CD1c-positive myeloid dendritic cell (primary cell): ENCODE measurements around the gene SPSB3.

Experiments used
- DNase-seq: peaks from one replicate; pipeline ENCODE4 v3.0.0-alpha.2; 2016; ENCODE audit errors: extremely low spot score

The SPSB3 gene

DNA sequence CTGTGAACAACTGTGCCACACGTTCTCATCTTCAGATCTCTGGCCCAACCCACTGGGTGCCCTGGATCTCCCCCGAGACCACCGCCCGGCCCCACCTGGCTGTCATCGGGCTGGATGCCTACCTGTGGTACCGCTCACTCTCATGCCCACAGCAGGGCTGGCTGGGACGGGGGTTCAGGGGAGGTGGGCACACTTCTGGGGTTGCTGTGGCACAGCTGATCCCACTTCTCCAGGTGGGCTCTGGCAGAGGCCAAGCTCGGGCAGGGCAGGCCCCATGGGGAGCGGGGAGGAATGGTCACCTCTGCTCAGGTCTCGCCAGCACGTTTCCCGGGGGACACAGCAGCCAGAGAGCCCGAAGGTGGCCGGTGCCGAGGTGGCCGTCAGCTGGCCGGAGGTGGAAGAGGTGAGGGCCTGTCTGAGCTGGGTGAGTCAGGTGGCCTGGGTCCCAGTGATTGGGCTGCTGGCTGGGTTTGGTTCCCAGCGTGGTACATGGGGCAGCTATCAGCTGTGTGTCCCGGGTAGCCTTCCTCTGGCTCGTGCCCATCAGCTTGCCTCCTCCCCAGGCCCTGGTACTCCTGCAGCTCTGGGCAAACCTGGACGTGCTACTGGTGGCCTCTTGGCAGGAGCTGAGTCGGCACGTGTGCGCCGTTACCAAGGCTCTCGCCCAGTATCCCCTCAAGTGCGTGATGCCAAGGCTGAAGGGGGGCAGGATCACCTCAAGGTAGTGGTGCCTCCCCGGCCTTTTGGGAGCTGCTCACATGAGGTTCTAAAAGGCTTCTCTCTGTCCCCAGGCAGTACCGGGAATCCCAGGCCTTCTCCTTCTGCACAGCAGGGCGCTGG is 7.1 kb downstream of the SPSB3 start:
- no peak for DNase-seq

DNA sequence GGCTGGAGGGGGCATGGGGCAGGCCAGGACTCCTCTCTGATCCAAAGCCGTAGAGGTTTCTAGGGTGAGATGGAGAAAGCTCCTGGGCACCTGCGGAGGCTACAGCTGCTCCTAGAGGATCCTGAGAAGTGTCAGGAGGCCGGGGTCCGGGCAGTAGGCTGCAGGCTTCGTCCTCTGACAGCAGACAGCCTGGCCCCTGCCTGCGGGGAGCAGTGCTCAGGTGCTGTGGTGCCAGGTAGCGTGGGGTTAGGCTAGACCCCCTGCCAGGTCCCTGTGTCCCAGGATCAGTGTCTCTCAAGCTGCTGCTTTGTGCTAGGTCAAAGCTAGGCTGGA is 8.0 kb downstream of the SPSB3 start:
- no peak for DNase-seq

DNA sequence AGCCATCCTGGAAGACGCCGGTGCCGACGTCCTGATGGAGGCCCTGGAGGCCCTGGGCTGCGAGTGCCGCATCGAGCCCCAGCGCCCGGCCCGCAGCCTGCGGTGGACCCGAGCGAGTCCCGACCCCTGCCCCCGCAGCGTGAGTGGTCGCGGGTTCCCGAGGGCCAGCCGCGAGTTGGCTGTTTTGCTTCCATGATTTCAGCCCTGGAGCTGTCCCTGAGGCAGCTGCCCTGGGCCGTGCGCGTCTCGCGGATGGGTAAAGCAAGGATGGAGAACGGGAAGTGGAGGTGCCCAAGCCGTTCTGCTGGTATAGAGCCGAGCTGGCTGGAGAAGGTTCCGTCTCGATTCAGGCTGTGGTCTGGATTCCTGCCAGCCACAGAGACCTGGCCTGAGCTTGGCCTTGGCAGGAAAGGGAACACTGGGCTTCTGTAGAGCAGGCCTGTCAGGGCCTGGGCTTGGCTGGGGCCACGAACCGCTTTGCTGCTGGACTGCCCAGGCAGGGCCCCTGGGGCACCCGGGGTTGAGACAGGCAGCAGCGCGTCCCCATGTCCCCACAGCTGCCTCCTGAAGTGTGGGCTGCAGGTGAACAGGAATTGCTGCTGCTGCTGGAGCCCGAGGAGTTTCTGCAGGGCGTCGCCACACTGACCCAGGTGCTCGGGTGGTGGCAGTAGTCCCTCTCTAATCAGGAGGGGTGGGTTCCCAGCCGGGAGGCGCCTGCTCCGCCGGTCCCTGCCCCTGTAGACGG is 8.5 kb downstream of the SPSB3 start:
- peak; percentile 58 for DNase-seq

DNA sequence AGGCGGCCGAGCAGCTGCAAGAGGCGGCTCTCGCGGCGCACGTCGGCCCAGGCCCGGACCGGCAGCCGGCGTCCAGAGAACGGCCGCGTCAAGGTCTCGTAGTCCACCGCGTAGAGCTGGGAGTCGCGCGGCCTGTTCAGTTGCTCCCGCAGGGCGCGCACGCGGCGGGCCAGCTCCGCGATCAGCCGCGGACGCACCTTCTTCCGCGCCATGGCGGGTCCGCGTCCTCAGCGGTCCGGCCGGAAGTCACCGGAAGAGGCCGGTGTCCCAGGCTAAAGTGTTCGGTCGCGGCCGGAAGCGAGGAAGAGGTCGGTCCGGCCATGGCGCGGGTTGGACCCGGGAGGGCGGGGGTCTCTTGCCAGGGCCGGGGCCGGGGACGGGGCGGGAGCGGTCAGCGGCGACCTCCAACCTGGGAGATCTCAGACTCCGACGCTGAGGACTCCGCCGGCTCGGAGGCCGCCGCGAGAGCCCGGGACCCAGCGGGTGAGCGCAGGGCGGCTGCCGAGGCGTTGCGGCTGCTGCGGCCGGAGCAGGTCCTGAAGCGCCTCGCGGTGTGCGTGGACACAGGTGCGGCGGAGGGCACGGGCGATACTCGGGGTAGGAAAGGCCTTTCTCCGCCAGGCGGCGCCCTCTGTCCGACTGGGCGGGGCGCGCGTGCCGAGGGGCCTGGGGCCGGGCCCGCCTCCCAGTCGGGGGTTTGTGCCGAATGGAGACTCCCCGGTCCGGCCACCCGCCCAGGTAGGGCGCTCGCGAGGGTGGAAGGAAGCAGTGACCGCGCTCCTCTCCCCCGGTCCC is 9.3 kb downstream of the SPSB3 start, which contains the start of gene MRPS34:
Gene MRPS34, minus strand, starts transcription at position 227 of the 795 bp plus-strand sequence. Its CDS starts 15 bp downstream, at position 212.
- DNase-seq = peak; percentile 90

DNA sequence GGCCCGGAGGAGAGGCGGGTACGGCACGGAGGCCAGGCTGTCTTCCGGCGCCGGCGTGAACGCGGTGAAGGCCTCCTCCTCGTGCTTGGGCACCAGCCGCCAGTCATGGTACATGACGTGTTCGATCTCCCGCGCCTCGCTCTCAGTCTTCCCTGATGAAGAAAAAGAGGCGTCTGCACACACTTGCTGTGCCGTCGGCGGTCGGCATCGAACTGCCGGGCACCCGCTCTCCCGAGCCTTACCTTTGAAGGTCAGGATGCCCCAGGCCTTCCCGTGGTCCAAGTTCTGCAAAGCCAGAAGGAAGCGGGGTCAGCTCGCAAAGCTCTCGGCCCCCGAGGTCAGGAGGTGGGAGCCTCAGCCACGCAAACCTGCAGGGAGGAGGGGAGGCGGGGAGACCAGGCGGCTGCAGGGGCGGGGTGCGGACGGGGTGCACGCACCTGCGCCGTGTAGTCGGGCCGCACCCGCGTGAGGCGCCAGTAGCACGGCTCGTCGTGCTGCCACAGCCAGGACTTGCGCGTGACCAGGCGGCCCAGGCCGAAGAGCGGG is 9.9 kb downstream of the SPSB3 start, which contains the start of gene EME2:
Gene EME2, plus strand, starts transcription at position 449 of the 546 bp plus-strand sequence. CDS start 418 bp downstream, outside the sequence.
- peak; percentile 28 for DNase-seq

DNA sequence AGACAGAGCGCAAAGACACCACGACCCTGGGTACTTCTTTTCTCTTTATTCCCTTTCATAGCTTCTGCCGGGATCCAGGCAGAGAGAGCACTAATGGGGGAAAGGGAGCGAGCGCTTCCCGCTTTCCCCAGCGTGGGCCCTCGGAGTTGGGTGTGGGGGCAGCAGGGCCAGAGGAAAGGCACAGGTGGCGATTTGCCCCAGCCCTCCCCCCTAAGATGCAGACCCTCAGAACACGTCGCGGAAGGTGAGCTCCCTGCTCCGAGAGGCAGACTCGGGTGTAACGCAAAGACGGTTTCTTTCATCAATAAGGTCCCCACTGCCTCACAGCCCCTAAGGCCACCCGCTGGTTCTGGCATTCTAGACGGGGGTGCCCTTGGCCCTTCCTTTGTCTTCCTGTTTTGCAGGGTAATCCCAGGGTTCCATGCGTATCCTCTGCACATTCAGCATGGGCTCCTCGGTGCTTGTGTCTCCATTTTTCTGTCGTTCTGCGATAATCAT is 10.5 kb downstream of the SPSB3 start:
- DNase-seq = no peak

DNA sequence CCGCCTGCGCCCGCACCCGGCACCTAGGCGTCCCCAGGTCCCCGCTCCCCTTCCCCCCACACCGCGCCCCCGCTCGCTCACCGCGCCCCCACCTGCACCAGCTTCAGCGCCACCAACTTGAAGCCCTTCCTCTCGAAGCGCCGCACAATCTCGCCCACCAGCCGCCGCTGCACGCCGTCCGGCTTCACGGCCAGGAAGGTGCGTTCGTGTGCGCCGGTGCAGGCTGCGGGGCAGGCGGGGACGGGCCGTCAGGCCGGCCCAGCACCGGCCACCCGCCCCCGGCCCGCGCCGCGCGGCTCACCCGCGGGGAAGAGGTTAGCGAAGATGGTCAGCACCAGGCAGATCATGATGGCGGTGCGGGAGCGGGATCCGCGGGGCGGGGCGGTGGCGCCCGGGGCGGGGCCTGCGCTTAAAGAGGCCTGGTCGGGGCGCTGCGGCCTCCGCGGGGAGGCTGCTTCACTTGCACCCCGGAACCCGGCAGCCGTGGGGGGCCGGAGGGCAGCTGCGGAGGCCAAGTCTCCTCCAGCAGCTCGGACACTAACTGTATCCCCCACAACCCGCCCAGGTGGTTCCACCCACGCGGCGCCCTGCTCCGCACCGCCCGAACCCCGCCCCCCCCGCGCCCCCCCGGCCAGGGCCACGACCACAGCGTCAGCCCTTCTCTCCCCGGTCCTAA is 11.0 kb downstream of the SPSB3 start, which contains the start of gene NME3:
Gene NME3, minus strand, starts transcription at position 356 of the 676 bp plus-strand sequence. Its CDS starts 9 bp downstream, at position 347.
- peak; percentile 73 for DNase-seq

DNA sequence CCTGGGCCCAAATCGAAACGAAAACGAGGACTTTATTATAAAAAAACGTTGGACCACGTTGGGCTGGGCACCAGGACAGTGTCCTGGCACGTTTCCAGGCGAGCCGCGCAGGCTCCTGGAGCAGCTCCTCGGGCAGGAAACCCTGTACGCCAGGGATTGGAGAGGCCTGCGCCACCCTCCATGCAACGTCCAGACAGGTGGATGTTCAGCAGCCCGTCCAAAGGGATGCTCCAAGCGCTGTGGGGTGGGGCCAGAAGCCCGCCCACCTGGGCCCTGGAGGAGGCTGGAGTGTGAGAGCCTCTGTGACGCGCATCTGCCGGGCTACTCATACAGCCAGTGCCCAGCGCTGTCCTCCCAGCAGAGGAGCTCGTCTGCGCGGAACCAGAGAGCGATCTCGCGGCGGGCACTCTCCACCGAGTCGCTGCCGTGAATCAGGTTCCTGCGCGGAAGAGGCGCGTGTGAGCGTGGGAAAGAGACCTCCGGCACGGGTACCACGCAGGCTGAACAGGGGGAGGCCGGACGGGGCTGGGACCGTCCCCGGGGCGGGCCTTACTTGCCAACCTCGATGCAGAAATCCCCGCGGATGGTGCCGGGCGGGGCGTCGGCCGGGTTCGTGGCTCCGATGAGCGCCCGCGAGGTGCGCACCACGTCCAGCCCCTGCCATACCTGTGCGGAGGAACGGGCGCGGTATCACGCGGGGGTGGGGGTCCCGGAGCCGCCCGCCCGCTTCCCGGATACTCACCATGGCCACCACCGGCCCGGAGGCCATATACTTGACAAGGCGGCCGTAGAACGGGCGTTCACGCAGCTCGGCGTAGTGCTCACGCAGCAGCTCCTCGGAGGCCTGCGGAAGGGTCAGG is 11.8 kb downstream of the SPSB3 start:
- peak; percentile 12 for DNase-seq

DNA sequence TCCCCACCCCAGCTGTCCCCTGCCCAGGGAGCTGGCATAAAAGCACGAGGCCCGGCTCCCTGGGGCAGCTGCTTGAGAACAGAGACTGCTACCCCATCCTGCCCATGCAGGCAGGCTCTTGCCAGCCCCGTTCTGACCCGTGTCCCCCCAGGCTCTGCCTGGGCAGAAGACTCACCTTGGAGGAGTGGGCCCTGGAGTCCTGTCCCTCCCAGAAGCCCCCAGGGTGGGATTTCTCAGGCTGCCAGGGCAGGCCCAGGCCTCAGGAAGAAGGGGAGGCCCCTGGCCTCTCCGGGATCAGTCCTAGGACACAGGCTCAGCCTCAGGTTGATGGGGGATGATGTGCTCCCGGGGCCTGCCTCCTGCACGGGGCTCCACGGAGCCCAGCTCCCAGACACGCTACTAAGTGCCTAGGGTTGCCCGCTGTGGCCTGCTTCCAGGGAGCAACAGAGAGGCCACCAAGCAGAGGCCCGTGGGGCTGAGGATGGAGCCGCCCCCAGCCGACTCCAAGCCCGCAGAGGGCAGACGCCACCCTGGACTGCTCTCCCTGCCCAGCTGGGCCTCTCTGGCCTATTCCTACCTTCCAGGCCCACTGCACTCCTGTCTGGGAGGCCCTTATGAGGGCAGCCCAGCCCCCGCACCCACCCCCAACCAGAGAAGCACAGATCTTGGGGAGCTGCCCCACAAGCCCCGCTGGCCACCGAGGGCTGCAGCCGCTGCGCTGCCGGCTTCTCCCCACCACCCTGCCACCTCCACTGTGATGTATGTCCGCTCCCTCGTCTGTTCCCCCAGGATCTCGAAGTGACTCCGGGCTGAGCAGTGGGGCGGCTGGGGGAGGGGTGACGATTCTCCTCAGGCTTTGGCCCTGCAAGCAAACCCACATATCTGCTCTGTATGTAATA is 12.7 kb downstream of the SPSB3 start:
- DNase-seq = no peak

DNA sequence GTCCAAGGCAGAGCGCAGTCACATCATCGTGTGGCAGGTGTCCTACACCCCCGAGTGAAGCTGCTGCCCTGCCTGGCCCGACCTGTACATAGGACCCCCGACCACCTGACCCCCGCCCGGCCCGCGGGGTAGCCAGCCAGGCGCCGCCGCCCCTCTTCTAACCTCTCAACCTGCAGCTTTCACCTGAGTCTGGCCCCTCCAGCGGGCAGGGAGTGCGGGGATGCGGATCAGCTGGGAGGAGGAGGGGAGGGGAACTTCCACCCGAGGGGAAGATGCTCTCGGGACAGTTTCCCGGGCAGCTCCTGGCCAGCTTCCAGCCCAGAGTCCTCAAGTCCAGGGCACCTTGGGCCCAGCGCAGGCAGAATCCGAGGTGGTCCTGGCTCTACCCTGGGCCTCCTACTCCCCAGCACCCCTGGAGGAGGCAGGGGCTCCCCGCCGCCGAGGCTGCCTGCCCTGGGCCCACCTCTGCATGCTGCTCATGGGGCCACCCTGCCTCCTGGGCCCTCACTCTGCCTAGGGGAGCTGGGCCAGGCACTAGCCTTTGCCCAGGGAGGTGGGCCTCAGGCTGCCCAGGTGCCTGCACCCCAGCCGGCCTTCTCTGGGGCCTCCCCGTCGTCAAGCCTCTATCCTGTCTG is 13.5 kb downstream of the SPSB3 start:
- DNase-seq = no peak

DNA sequence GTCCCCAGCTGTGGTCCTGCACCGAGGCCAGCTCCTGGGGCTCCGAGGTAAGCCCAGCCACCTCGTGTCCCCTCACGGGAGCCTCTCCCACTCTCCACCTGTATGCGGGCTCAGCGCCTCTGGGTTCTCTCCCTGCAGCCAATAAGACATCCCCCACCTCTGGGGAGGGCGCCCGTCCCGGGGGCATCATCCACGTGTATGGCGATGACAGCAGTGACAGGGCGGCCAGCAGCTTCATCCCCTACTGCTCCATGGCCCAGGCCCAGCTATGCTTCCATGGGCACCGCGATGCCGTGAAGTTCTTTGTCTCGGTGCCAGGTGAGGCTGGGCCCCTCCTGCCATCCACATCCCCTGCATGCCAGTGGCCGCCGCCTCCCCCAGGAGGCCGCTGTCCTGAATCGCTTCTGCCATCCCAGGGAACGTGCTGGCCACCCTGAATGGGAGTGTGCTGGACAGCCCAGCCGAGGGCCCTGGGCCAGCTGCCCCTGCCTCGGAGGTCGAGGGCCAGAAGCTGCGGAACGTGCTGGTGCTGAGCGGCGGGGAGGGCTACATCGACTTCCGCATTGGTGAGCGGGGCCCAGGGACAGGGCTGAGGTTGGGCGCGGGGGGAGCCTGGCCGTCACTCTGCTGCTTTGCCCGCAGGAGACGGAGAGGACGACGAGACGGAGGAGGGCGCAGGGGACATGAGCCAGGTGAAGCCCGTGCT is 14.2 kb downstream of the SPSB3 start:
- DNase-seq = no peak

DNA sequence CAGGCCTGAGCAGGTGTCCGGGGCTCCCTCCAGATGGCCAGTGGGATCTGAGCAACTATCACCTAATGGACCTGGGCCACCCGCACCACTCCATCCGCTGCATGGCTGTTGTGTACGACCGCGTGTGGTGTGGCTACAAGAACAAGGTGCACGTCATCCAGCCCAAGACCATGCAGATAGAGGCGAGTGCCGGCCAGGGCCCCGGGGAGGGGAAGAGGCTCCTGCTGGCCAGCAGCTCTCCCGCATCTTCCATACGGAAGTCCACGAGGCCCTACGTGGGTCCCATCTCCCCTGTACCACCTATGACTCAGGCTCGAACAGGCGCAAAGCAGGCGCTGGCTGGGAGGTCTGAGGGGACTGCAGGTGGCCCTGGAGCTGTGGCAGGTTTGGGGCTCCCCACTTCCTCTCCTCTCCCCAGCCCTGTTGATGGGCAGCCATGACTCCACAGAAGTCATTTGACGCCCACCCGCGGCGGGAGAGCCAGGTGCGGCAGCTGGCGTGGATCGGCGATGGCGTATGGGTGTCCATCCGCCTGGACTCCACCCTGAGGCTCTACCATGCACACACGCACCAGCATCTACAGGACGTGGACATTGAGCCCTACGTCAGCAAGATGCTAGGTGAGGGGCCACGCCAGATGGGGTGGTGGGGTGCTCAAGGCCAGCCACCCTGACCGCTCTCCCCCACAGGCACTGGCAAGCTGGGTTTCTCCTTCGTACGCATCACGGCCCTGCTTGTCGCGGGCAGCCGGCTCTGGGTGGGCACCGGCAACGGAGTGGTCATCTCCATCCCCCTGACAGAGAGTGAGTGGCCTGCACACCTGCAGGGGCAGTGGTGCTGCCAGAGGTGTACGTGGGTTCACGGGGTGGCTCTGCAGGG is 15.0 kb downstream of the SPSB3 start:
- no peak for DNase-seq

DNA sequence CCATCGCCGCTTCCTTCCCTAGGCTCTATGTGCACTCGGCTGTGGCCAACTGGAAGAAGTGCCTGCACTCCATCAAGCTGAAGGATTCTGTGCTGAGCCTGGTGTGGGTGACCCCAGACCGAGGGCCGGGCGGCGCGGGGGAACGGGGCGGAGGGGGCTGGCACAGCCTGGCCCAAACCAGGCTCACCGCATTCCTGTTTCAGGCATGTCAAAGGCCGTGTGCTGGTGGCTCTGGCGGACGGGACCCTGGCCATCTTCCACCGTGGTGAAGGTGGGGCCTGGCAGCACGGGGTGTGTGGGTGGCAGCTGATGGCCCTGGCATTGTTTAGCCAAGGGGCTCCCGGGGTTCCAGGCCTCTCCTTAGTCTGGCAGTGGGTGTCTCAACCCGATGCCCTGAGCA is 15.7 kb downstream of the SPSB3 start:
- no peak for DNase-seq

DNA sequence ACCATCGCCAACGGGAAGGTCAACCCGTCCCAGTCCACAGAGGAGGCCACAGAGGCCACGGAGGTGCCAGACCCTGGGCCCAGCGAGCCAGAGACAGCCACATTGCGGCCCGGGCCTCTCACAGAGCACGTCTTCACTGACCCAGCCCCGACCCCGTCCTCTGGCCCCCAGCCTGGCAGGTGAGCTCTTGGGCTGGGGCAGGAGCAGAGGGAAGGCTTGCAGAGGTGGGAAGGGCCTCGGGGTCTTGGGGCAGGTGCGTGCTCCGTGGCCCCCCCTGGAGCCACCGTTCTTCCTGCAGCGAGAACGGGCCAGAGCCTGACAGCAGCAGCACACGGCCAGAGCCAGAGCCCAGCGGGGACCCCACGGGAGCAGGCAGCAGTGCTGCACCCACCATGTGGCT is 16.1 kb downstream of the SPSB3 start:
- DNase-seq = no peak

DNA sequence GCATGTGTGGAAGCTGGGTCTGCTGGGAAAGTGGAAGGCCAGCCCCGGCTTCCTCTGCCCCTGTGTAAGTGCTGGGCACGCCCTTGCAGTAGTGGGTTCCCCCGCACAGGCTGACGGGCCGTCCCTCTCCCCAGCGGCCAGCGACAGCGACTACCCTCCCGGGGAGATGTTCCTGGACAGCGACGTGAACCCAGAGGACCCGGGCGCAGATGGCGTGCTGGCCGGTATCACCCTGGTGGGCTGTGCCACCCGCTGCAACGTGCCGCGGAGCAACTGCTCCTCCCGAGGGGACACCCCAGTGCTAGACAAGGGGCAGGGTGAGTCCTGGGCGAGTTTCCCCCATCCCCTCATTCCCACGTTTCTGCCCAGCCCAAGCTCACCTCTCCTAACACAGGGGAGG is 16.5 kb downstream of the SPSB3 start:
- DNase-seq = no peak

DNA sequence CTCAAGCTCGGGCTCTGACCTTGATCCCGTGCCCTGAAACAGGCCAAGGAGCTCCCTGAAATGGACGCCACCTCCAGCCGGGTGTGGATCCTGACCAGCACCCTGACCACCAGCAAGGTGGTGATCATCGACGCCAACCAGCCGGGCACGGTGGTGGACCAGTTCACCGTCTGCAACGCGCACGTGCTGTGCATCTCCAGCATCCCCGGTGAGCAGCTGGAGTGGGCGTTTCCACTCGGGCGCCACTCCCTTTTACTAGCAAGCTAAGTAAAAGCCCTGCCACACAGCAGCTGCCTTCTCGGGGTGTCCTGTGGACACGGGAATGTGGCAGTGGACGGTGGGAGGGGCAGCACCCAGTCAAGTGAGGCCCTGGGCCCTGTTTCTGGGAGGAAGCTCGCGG is 17.4 kb downstream of the SPSB3 start:
- DNase-seq = no peak
